Activated T-cell treated with anti-CD3 and anti-CD28 coated beads for 48 hours (primary cell): ENCODE measurements around the gene OR2T27.
"Not testable (repeated sequence)": the region's sequence is repeated elsewhere in the genome, so short reads cannot be mapped to it uniquely, and the experiment has no call there.

ENCODE experiments used
- DNase-seq: peaks from one replicate; pipeline ENCODE4 v3.0.0-alpha.2; 2020; ENCODE audit warnings: low read depth

The OR2T27 gene

GRCh38 chr1:248655354-248655753, at the start of gene OR2T27:
OR2T27 (minus strand) TSS chr1:248655528; CDS start chr1:248650884, 4,644 bp downstream.
- DNase-seq, result not testable (repeated sequence)

- DNase-seq, result no peak
Measured at GRCh38 chr1:248704606-248705005, 49.3 kb upstream of the OR2T27 start.

GRCh38 chr1:248703674-248704073, 48.3 kb upstream of the OR2T27 start:
- DNase-seq, result no peak

DNA sequence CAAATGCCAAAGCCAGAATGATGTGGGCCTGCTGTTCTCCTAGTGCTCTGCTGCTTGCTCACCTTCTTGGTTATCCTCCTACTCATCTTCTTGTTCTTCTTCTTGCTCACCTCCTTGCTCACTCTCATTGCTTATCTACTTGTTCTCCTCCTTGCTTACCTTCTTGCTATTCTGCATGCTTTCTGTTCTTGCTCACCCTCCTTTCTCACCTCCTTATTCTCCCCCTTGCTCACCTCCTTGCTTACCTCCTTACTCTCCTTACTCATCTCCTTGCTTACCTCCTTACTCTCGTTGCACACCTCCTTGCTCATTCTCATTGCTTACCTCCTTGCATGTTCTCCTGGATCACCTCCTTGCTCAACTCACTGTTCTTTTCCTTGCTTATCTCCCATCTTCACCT, 47.4 kb upstream of the OR2T27 start, which contains the start of gene OR14I1:
TSS of gene OR14I1 (minus strand) at position 53 of the 400 bp plus-strand sequence.
- no peak for DNase-seq

GRCh38 chr1:248699099-248699498, 43.8 kb upstream of the OR2T27 start:
- no peak for DNase-seq

GRCh38 chr1:248697907-248698306, 42.6 kb upstream of the OR2T27 start:
- DNase-seq, result no peak

GRCh38 chr1:248696774-248697173, 41.4 kb upstream of the OR2T27 start:
- no peak for DNase-seq

GRCh38 chr1:248696261-248696660, 40.9 kb upstream of the OR2T27 start:
- DNase-seq, result no peak

GRCh38 chr1:248695451-248696132, 40.3 kb upstream of the OR2T27 start:
- DNase-seq, result no peak

GRCh38 chr1:248691567-248692155, 36.3 kb upstream of the OR2T27 start:
- no peak for DNase-seq

- DNase-seq, result no peak
Measured at GRCh38 chr1:248688527-248689298, 33.4 kb upstream of the OR2T27 start.

DNA sequence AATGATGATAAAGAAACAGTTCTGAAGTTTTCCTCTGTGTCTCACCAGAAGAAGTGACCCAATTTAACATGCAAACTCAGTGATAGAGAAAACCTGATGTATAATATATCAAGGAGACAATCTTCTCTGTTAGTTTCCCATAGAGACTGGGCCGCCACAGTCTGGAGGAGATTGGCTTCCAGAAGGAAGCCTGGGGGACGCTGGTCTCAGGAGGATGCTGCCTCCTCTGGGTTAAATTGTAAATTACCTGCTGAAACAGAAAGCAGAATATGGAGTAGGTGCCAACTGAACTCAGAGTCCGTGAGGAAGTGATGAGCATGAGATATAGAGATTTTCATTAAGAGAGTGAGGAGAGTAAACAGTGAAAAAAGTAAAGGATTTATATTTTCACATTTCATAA, 31.5 kb upstream of the OR2T27 start:
- DNase-seq, result no peak

DNA sequence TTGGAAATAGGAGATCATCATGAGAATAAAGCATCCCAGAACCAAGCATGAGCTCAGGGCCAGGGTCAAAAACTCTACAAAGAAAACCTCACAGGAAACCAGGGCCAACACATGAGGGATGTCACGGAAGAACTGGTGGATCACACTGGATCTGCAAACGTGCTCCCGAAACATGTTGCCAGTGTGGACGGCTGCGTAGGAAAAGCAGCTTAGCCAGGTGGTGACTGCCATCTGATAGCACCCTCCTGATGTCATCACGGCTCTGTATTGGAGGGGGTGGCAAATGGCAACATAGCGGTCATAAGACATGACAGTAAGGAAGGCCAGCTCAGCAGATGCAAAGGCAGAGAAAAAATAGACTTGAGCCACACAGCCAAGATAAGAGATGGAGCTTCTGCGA, 26.3 kb upstream of the OR2T27 start:
- DNase-seq, result no peak

DNA sequence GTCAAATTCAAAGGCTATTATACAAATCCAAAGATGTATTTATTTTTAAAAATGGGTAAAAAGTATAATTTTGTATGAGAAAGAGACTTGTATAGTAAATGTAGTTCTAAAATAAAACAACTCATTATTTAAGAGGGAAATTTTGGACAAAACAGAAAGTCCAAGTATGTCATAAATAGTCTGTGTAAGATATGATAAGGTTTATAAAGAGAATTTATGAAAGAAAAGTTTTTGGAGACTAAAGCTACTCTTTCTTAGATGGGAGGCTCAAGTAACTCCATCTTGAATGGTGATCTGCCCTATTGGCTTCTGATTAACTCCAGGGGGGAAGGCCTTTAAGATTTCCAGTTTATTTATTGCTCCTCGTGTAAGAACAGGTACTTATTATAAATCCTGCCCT, 14.7 kb upstream of the OR2T27 start:
- DNase-seq, result no peak

DNA sequence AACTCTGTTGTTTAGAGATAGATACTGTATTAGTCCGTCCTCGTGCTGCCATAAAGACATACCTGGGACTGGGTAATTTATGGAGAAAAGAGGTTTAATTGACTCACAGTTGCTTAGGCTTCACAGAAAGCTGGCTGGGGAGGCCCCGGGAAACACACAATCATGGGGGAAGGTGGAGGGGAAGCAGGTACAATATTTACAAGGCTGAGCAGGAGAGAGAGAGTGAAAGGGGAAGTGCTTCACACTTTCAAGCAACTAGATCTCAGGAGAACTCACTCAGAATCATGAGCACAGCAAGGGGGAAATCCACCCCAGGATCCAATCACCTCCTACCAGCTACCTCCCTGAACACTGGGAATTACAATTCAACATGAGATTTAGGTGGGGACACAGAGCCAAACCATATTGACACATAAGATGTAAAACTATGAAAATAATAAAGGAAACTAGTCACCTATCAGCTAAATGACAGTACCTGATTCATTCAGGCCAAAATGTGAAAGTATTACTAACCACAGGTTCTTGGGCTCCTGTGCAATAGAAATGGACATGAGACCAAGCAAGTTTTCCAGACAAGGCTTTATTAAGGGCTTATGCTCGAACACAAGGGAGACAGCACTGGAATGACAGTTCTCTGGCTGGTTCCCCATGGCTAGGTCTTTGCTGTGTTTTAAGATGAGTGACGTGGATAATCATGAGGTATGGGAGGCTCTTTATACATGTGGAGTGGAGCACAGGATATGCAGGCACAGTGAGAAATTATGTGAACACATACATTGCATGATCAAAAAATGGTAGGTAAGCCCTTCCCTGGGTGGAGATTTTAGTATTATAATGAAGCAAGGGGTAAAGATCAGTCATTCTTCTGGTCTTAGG, 8.4 kb upstream of the OR2T27 start:
- not testable (repeated sequence) for DNase-seq

GRCh38 chr1:248656797-248657196, 1.5 kb upstream of the OR2T27 start:
- DNase-seq, result not testable (repeated sequence)

DNA sequence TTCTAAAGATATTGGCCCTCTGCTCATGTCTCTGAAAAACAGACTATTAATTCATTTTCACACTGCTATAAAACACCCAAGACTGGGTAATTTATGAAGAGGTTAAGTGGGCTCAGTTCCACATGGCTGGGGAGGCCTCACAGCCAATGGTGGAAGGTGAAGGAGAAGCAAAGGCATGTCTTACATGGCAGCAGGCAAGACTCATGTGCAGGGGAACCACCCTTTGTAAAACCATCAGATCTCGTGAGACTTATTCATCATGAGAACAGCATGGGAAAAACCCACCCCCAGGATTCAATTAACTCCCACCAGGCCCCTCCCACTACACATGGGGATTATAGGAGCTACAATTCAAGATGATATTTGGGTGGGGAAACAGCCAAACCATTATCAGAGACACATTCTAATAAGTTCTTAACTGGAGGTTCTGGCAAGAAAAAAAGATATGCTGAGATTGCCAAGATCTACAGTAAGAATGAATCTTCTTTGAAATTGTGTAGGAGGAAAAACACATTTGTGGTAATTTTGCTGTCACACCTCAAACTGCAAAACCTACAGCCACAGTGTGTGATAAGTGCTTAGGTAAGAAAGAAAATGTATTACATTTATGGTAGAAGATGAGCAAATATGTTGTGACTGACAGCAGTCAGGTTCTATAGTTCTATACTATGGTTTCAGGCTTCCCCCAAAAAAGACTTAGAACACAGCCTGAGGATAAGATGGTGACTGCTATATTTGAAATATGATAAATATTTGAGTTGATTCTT, 6.4 kb downstream of the OR2T27 start:
- DNase-seq, result not testable (repeated sequence)

GRCh38 chr1:248645178-248645577, 10.2 kb downstream of the OR2T27 start, which contains the start of gene OR2T35:
OR2T35 (minus strand) TSS chr1:248645278; CDS start chr1:248639258, 6,020 bp downstream.
- not testable (repeated sequence) for DNase-seq

- not testable (repeated sequence) for DNase-seq
Measured at GRCh38 chr1:248642971-248643651, 12.2 kb downstream of the OR2T27 start.

- not testable (repeated sequence) for DNase-seq
Measured at GRCh38 chr1:248641583-248641982, 13.7 kb downstream of the OR2T27 start.
